Measurements from ENCODE around the gene FRMD4A. TPM values are rescaled to one million over a fixed set of nuclear protein-coding genes. Genes with fewer than 3 reads are reported as not detected.
"Not testable (repeated sequence)": the region's sequence is repeated elsewhere in the genome, so short reads cannot be mapped to it uniquely, and the experiment has no call there.

The FRMD4A gene
- total RNA-seq, 1 experiment from 2014 or later = 18.3 TPM

DNA sequence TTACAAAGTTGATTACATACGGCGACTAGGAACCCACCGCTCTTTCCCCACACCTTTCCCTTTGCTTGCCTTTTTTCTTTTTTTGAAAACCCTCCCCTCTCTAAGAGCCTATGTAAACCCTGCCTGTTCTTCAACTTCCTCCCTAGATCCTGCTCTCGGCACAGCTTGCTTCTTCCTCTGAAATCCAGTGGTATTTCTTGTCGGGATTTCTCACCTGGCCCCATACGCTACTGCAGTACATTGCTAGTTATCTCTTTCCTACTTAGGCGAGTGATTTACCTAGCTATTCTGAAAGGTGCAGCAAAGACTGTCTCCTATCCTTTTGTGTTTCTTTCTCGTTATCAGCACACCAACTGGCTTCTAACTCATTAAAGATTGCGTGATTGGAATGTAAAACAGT, 372.9 kb downstream of the FRMD4A start:
- H3K9me3 ChIP-seq (ENCODE audit: insufficient read depth, low read depth) = no peaks in the 10 kb centered on the region
- no peak for DNase-seq
- no peaks in the 10 kb centered on the region for H3K36me3 ChIP-seq (ENCODE audit: low read depth)
- H3F3A ChIP-seq (ENCODE audit: insufficient read depth, low read depth) = no peaks in the 10 kb centered on the region
- H3K27ac ChIP-seq = no peak overlapping the region
- ChIA-PET CTCF (no interaction called here), POLR2A (ENCODE audit: unreplicated experiment) (no interaction called here)
- H3K4me1 ChIP-seq (replicated peaks; ENCODE audit: insufficient read depth) = no peaks in the 10 kb centered on the region
- H3K79me2 ChIP-seq (ENCODE audit: low read depth) = no peaks in the 10 kb centered on the region
- TF ChIP-seq, protein P1, sequence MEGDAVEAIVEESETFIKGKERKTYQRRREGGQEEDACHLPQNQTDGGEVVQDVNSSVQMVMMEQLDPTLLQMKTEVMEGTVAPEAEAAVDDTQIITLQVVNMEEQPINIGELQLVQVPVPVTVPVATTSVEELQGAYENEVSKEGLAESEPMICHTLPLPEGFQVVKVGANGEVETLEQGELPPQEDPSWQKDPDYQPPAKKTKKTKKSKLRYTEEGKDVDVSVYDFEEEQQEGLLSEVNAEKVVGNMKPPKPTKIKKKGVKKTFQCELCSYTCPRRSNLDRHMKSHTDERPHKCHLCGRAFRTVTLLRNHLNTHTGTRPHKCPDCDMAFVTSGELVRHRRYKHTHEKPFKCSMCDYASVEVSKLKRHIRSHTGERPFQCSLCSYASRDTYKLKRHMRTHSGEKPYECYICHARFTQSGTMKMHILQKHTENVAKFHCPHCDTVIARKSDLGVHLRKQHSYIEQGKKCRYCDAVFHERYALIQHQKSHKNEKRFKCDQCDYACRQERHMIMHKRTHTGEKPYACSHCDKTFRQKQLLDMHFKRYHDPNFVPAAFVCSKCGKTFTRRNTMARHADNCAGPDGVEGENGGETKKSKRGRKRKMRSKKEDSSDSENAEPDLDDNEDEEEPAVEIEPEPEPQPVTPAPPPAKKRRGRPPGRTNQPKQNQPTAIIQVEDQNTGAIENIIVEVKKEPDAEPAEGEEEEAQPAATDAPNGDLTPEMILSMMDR (conservative IDR thresholded peaks at IDR 0.05) = no peak
- TF ChIP-seq EZH2 (IDR thresholded peaks at IDR 0.05; ENCODE audit: low read depth) = no peak
- BruUV-seq (replicated peaks) = no TSS peak
- H3K9me2 ChIP-seq (ENCODE audit: insufficient read depth) = no peaks in the 10 kb centered on the region
- H3K4me2 ChIP-seq = no peak overlapping the region
- no peak overlapping the region for H2AFZ ChIP-seq
- H3K27me3 ChIP-seq (ENCODE audit: insufficient read depth, low read depth) = no peaks in the 10 kb centered on the region
- no peak overlapping the region for H3K4me3 ChIP-seq
- intact Hi-C loops (cut with micrococcal nuclease; ENCODE audit: unreplicated experiment) = no loop called here
- H4K20me1 ChIP-seq (ENCODE audit: insufficient read depth) = no peaks in the 10 kb centered on the region

DNA sequence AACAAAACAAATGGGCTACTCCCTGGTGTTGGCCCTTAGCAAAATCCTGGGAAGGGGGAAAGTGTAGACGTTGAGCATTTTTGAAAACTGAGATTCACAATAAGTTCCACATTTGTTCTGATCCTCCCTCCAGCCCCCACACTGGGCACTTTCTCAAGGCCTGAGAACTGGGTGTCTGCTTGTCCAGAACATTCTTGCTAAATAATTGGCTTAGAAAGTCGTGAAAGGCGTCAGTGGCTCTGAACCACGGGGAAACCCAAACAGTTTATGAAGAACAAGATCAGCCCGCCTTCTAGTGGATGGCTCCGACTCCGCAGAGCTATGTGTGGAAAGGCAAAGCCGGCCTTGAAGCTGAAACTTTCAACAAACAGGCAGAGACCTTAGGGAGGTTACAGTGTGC, 373.9 kb downstream of the FRMD4A start:
- Histone ChIP-seq H4K20me1 (ENCODE audit: insufficient read depth) (no peaks in the 10 kb centered on the region), H3K9me2 (ENCODE audit: insufficient read depth) (no peaks in the 10 kb centered on the region), H3K79me2 (ENCODE audit: low read depth) (no peaks in the 10 kb centered on the region), H2AFZ (no peak overlapping the region), H3K27me3 (ENCODE audit: insufficient read depth, low read depth) (no peaks in the 10 kb centered on the region), H3K4me1 (replicated peaks; ENCODE audit: insufficient read depth) (peaks cover 2% of the 10 kb centered on the region; the same call in 1 of the 2 replicates), H3K27ac (no peak overlapping the region), H3K4me2 (no peak overlapping the region), H3K4me3 (no peak overlapping the region), H3K36me3 (ENCODE audit: low read depth) (no peaks in the 10 kb centered on the region), H3F3A (ENCODE audit: insufficient read depth, low read depth) (no peaks in the 10 kb centered on the region), H3K9me3 (ENCODE audit: insufficient read depth, low read depth) (no peaks in the 10 kb centered on the region)
- BruUV-seq (replicated peaks) = no TSS peak
- POLR2A ChIA-PET (ENCODE audit: unreplicated experiment) = no interaction called here
- no peak for DNase-seq
- no peak for TF ChIP-seq EZH2 (IDR thresholded peaks at IDR 0.05; ENCODE audit: low read depth)
- TF ChIP-seq, protein P1 (conservative IDR thresholded peaks at IDR 0.05) = no peak
- CTCF ChIA-PET = no interaction called here
- intact Hi-C loops (cut with micrococcal nuclease; ENCODE audit: unreplicated experiment) = no loop called here

DNA sequence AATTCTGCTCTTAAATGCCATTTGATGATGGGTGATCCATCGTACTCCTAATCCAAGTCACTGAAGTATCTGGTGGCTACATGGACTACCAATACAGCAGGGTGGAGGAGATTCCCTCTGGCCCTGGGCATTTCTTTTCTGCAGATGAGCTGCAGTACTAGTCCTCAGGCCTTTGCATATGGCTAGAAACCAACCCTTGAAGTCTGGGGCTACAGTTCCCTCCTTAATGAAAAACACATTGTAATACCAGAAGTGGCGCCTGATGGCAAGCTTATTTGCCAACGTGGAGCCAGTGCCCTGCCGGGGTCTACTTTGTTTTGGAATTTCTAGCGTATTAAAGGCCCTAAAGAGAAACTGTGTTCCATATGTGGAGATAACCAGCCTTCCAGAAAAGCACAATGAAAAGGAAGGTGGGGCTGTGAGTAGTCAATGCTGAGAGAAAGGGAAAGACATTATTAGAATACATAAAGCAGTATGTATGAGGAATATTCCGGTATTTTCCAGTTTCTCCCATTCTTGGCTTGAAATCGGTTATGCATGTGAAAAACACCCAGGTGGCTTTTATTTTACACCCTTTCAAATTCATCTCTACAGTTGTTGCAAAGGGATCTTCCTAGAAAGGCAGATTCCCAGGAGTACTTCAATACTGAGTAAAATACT, 375.2 kb downstream of the FRMD4A start:
- no peak overlapping the region for H3K27ac ChIP-seq
- H2AFZ ChIP-seq = no peak overlapping the region
- no peaks in the 10 kb centered on the region for H4K20me1 ChIP-seq (ENCODE audit: insufficient read depth)
- H3K36me3 ChIP-seq (ENCODE audit: low read depth) = no peaks in the 10 kb centered on the region
- TF ChIP-seq, protein P1 (conservative IDR thresholded peaks at IDR 0.05) = no peak
- TF ChIP-seq EZH2 (IDR thresholded peaks at IDR 0.05; ENCODE audit: low read depth) = no peak
- H3K79me2 ChIP-seq (ENCODE audit: low read depth) = no peaks in the 10 kb centered on the region
- ChIA-PET CTCF (no interaction called here), POLR2A (ENCODE audit: unreplicated experiment) (no interaction called here)
- H3K9me2 ChIP-seq (ENCODE audit: insufficient read depth) = no peaks in the 10 kb centered on the region
- no peak overlapping the region for H3K4me3 ChIP-seq
- intact Hi-C loops (cut with micrococcal nuclease; ENCODE audit: unreplicated experiment) = no loop called here
- H3K27me3 ChIP-seq (ENCODE audit: insufficient read depth, low read depth) = no peaks in the 10 kb centered on the region
- no TSS peak for BruUV-seq (replicated peaks)
- H3K4me1 ChIP-seq (replicated peaks; ENCODE audit: insufficient read depth) = peaks cover 15% of the 10 kb centered on the region
- peaks cover 6% of the 10 kb centered on the region for H3F3A ChIP-seq (ENCODE audit: insufficient read depth, low read depth)
- DNase-seq = no peak
- H3K4me2 ChIP-seq = no peak overlapping the region
- H3K9me3 ChIP-seq (ENCODE audit: insufficient read depth, low read depth) = no peaks in the 10 kb centered on the region

DNA sequence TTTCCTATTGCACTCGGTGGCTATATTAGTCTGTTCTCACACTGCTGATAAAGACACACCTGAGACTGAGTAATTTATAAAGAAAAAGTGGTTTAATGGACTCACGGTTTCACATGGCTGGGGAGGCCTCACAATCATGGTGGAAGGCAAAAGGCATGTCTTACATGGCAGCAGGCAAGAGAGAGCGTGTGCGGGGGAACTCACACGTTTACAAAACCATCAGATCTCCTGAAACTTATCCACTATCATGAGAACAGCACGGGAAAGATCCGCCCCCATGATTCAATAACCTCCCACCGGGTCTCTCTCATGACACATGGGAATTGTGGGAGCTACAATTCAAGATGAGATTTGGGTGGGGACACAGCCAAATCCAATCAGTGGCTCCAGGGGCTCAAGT, 376.5 kb downstream of the FRMD4A start:
- POLR2A ChIA-PET (ENCODE audit: unreplicated experiment); H3K4me2 ChIP-seq; H3K36me3 ChIP-seq (ENCODE audit: low read depth); DNase-seq; H3K9me2 ChIP-seq (ENCODE audit: insufficient read depth); H3K79me2 ChIP-seq (ENCODE audit: low read depth); BruUV-seq (replicated peaks); intact Hi-C loops (cut with micrococcal nuclease; ENCODE audit: unreplicated experiment); H3K27me3 ChIP-seq (ENCODE audit: insufficient read depth, low read depth); H3K27ac ChIP-seq; H4K20me1 ChIP-seq (ENCODE audit: insufficient read depth); H3K9me3 ChIP-seq (ENCODE audit: insufficient read depth, low read depth); H3K4me3 ChIP-seq; H2AFZ ChIP-seq; CTCF ChIA-PET: not testable (repeated sequence)
- Histone ChIP-seq H3K4me1 (replicated peaks; ENCODE audit: insufficient read depth) (peaks cover 28% of the 10 kb centered on the region), H3F3A (ENCODE audit: insufficient read depth, low read depth) (peaks cover 20% of the 10 kb centered on the region)
